ENCODE measurements around the gene PLCL1.

The PLCL1 gene

GRCh38 chr2:197929886-197930227 is 125.5 kb downstream of the PLCL1 start:
- DNase-seq (ENCODE audit: low read depth in 2 of 2), result no peak
- no peak for TF ChIP-seq CTCF (IDR thresholded peaks at IDR 0.05; ENCODE audit: low read depth, low read length)
- H3K4me3 ChIP-seq (replicated peaks in 1 of 2; ENCODE audit: low read depth in 2 of 2, low read length in 2 of 2), result no peak overlapping the region

GRCh38 chr2:197930570-197931278 is 126.3 kb downstream of the PLCL1 start:
- DNase-seq (ENCODE audit: low read depth in 2 of 2), result no peak
- no peak for TF ChIP-seq CTCF (IDR thresholded peaks at IDR 0.05; ENCODE audit: low read depth, low read length)
- no peak overlapping the region for H3K4me3 ChIP-seq (replicated peaks in 1 of 2; ENCODE audit: low read depth in 2 of 2, low read length in 2 of 2)

- TF ChIP-seq CTCF (IDR thresholded peaks at IDR 0.05; ENCODE audit: low read depth, low read length), result no peak
- peak in 1 of 2 donors; percentile 37 for DNase-seq (ENCODE audit: low read depth in 2 of 2)
- H3K4me3 ChIP-seq (replicated peaks in 1 of 2; ENCODE audit: low read depth in 2 of 2, low read length in 2 of 2), result no peak overlapping the region
Observed at GRCh38 chr2:197931661-197932312, 127.4 kb downstream of the PLCL1 start.

- no peak for DNase-seq (ENCODE audit: low read depth in 2 of 2)
- no peak for TF ChIP-seq CTCF (IDR thresholded peaks at IDR 0.05; ENCODE audit: low read depth, low read length)
- no peak overlapping the region for H3K4me3 ChIP-seq (replicated peaks in 1 of 2; ENCODE audit: low read depth in 2 of 2, low read length in 2 of 2)
Observed at GRCh38 chr2:197932374-197932773, 128.0 kb downstream of the PLCL1 start.

GRCh38 chr2:197934261-197934933 is 130.0 kb downstream of the PLCL1 start:
- H3K4me3 ChIP-seq (replicated peaks in 1 of 2; ENCODE audit: low read depth in 2 of 2, low read length in 2 of 2), result no peak overlapping the region
- TF ChIP-seq CTCF (IDR thresholded peaks at IDR 0.05; ENCODE audit: low read depth, low read length), result no peak
- DNase-seq (ENCODE audit: low read depth in 2 of 2), result peak in 1 of 2 donors; percentile 20

- H3K4me3 ChIP-seq (replicated peaks in 1 of 2; ENCODE audit: low read depth in 2 of 2, low read length in 2 of 2), result no peak overlapping the region
- no peak for DNase-seq (ENCODE audit: low read depth in 2 of 2)
- no peak for TF ChIP-seq CTCF (IDR thresholded peaks at IDR 0.05; ENCODE audit: low read depth, low read length)
Observed at GRCh38 chr2:197934934-197935289, 130.5 kb downstream of the PLCL1 start.
